Spinal cord (tissue), 10 donors: ENCODE measurements around the gene COL26A1. TPM values are rescaled to one million over a fixed set of nuclear protein-coding genes. Genes with fewer than 3 reads are reported as not detected.

ENCODE experiments used
- DNase-seq, 6 donors: peaks; one replicate each; pipeline versions ENCODE4 v3.0.0 to v3.0.0-alpha.2; 2013 to 2015; ENCODE audit warnings: low spot score in 6 of 6, low read depth in 4 of 6
- H3K27ac ChIP-seq: one replicate; pipeline ENCODE4 v1.5.1; 2013; ENCODE audit warnings: low read depth, low read length, control low read depth
- H3K27me3 ChIP-seq: one replicate; pipeline ENCODE4 v1.6.1; 2013; ENCODE audit warnings: low read length; ENCODE audit not compliant: control insufficient read depth, insufficient read depth
- H3K36me3 ChIP-seq: one replicate; pipeline ENCODE4 v1.6.1; 2013; ENCODE audit warnings: low read length; ENCODE audit not compliant: control insufficient read depth, insufficient read depth
- H3K4me1 ChIP-seq: one replicate; pipeline ENCODE4 v1.6.1; 2013; ENCODE audit warnings: low read length; ENCODE audit not compliant: control insufficient read depth, insufficient read depth
- H3K4me3 ChIP-seq: one replicate; pipeline ENCODE4 v1.5.1; 2013; ENCODE audit warnings: low read depth, low read length, control low read depth
- H3K9me3 ChIP-seq: one replicate; pipeline ENCODE4 v1.6.1; 2013; ENCODE audit warnings: low read length; ENCODE audit not compliant: control insufficient read depth, insufficient read depth
- WGBS: methylation state at CpG from one replicate; pipeline ENCODE4 v1.1.5; 2013; ENCODE audit warnings: missing lambda C conversion rate; ENCODE audit not compliant: insufficient coverage; 5-methylcytosine and 5-hydroxymethylcytosine counted together
- polyA plus RNA-seq, 2 donors: library from polyadenylated mRNA; unstranded; fragments of 120-200 nt; gene quantifications; one replicate each; pipeline ENCODE4 v1.2.1, GENCODE V29; 2013; ENCODE audit not compliant: insufficient read length in 2 of 2
- total RNA-seq, 2 donors: library from RNA; depleted of rRNA in 1 of 2; stranded (reverse); fragments of 120-200 nt in 1 of 2; fragments of >200 nt in 1 of 2; gene quantifications; one replicate each; pipeline versions ENCODE4 v1.2.3 to v1.2.4, GENCODE V29; 2013 to 2014
- donor health status: healthy.

Gene COL26A1
- total and polyA plus RNA-seq, 4 donors = 15.4 to 49.3 (median 28.6) TPM

DNA sequence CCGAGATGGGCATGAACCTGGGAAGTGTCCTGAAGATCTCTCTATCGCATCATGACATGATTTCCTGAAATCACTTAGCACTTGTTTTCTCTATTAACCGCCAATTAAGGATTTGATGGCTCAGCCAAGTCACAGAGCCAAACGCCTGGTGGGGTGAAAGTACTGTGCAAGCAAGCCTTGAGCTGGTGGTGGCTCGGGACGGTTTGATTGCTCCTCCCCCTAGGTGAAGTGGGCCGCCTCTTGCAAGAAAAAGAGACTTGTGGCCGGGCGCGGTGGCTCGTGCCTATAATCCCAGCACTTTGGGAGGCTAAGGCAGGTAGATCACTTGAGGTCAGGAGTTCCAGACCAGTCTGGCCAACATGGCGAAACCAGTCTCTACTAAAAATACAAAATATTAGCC lies 50.3 kb downstream of the COL26A1 start:
- WGBS = 92% methylated on average over 7 of the region's 12 CpGs
- Histone ChIP-seq H3K27ac (no peak overlapping the region), H3K9me3 (peaks cover 3% of the 10 kb centered on the region), H3K4me3 (no peak overlapping the region), H3K4me1 (peaks cover 11% of the 10 kb centered on the region), H3K36me3 (no peaks in the 10 kb centered on the region), H3K27me3 (no peaks in the 10 kb centered on the region)
- DNase-seq = no peak

- DNase-seq = no peak
- 59% methylated on average over 3 of the region's 5 CpGs for WGBS
Measured at GRCh38 chr7:101418694-101419093, 56.0 kb downstream of the COL26A1 start.

GRCh38 chr7:101419831-101420230 lies 57.2 kb downstream of the COL26A1 start:
- DNase-seq = no peak
- Histone ChIP-seq H3K27me3 (no peaks in the 10 kb centered on the region), H3K36me3 (peaks cover 9% of the 10 kb centered on the region), H3K27ac (no peak overlapping the region), H3K4me1 (no peaks in the 10 kb centered on the region), H3K4me3 (no peak overlapping the region), H3K9me3 (no peaks in the 10 kb centered on the region)
- 90% methylated on average over 12 of the region's 16 CpGs for WGBS

More at GRCh38 chr7:101418694-101419093, 56.0 kb downstream of the COL26A1 start:
- Histone ChIP-seq H3K9me3 (no peaks in the 10 kb centered on the region), H3K27me3 (no peaks in the 10 kb centered on the region), H3K27ac (no peak overlapping the region), H3K36me3 (peaks cover 9% of the 10 kb centered on the region), H3K4me1 (no peaks in the 10 kb centered on the region), H3K4me3 (no peak overlapping the region)

GRCh38 chr7:101420436-101420835 lies 57.8 kb downstream of the COL26A1 start:
- DNase-seq = no peak
- no peaks in the 10 kb centered on the region for H3K27me3 ChIP-seq
- no peaks in the 10 kb centered on the region for H3K9me3 ChIP-seq
- no peak overlapping the region for H3K27ac ChIP-seq
- H3K36me3 ChIP-seq = peaks cover 9% of the 10 kb centered on the region
- H3K4me3 ChIP-seq = no peak overlapping the region
- WGBS = 58% methylated on average over 5 of the region's 5 CpGs
- no peaks in the 10 kb centered on the region for H3K4me1 ChIP-seq

- 85% methylated on average over 11 of the region's 11 CpGs for WGBS
- no peaks in the 10 kb centered on the region for H3K9me3 ChIP-seq
Measured at GRCh38 chr7:101422356-101423195, 59.9 kb downstream of the COL26A1 start.

DNA sequence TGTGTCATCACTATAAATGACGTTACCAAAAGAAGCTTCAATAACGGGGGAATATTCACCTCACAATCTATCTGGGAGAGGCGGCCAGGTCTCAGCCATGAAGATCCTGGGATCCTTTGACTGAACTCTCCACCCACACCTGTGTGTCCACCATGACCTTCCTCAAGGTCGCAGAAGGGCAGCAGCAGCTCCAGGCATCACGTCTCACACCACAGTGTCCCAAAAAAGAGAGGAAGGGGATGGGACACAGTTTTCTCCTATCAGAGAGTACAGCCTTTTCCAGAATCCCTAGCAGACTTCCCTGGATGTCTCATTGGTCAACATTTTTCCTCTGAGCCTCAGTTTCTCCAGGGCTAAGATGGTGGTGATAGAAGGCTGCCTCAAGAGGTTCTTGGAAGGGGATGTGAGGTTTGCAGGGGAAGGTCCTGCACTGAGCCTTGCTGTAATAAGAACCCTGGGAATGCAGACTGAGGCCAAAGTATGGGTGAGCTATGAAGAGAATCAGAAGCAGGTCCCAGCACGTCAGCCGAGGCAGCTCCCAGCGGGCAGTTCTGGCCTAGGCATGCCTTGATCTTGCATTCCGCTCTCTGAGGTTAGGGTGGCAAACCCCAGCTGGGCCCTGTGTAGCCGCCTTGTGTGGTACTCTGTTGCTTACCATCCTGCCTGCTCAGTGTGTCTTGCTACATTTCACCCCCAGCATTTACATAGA lies 63.8 kb downstream of the COL26A1 start:
- Histone ChIP-seq H3K27me3 (no peaks in the 10 kb centered on the region), H3K27ac (no peak overlapping the region), H3K36me3 (no peaks in the 10 kb centered on the region), H3K4me1 (no peaks in the 10 kb centered on the region), H3K4me3 (no peak overlapping the region), H3K9me3 (no peaks in the 10 kb centered on the region)
- DNase-seq = no peak
- WGBS = 90% methylated on average over 7 of the region's 10 CpGs

More at GRCh38 chr7:101422356-101423195, 59.9 kb downstream of the COL26A1 start:
- Histone ChIP-seq H3K4me3 (no peak overlapping the region), H3K27me3 (no peaks in the 10 kb centered on the region), H3K36me3 (peaks cover 9% of the 10 kb centered on the region), H3K27ac (no peak overlapping the region), H3K4me1 (no peaks in the 10 kb centered on the region)
- no peak for DNase-seq

DNA sequence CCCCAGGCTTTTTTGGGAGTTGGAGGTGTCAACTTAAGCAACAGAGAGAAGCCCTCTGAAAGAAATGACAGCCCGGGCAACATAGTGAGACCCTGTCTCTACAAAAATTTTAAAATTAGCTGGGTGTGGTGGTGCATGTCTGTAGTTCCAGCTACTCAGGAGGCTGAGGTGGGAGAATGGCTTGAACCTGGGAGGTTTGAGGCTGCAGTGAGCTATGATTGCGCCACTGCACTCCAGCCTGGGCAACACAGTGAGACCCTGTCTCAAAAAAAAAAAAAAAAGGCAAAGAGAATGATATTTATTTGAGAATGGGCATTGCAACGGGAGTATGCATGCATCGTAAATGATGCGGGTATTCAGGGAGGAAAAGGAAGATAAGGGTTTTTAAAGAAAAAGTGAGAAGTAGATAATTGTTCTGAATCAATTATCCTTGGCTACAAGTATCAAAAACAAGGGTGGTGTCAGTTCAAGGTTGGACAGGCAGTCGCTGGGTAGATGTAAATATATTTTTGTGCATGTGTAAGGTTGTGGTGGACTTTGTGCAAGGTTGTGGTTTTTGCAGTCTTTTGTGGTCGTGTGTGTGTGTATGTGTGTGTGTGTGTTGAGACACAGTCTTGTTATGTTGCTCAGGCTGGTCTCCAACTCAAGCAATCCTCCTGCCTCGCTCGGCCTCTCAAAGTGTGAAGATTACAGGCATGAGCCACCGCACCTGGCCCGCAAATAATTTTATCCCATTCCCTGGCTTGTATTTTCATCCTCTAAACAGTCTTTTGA lies 65.6 kb downstream of the COL26A1 start:
- no peak overlapping the region for H3K4me3 ChIP-seq
- H3K27ac ChIP-seq = no peak overlapping the region
- H3K36me3 ChIP-seq = no peaks in the 10 kb centered on the region
- DNase-seq = no peak
- H3K9me3 ChIP-seq = no peaks in the 10 kb centered on the region
- no peaks in the 10 kb centered on the region for H3K27me3 ChIP-seq
- WGBS = 89% methylated on average over 7 of the region's 11 CpGs
- H3K4me1 ChIP-seq = no peaks in the 10 kb centered on the region

GRCh38 chr7:101432316-101432715 lies 69.6 kb downstream of the COL26A1 start:
- Histone ChIP-seq H3K36me3 (no peaks in the 10 kb centered on the region), H3K9me3 (no peaks in the 10 kb centered on the region), H3K27ac (no peak overlapping the region), H3K27me3 (no peaks in the 10 kb centered on the region), H3K4me3 (no peak overlapping the region), H3K4me1 (peaks cover 7% of the 10 kb centered on the region)
- DNase-seq = no peak
- WGBS = 86% methylated on average over 3 of the region's 3 CpGs

DNA sequence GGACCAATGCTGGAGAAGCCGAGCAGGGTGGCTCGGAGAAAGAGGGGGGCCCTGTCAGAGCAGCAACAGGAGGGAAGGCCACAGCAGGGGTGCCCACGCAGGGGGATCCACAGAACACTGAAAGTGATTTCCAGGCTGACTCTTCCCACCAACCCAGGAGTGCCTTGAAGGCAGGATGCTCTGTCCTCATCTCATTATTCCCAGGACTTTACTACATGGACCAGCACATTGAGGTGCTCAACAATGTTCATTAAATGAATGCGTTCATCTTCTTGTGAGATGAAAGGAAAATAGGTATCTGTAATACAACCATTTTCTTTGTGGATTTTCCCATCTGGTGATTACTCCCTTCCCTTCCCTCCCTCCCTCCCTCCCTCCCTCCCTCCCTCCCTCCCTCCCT lies 71.0 kb downstream of the COL26A1 start:
- Histone ChIP-seq H3K4me1 (peaks cover 7% of the 10 kb centered on the region), H3K4me3 (no peak overlapping the region), H3K36me3 (no peaks in the 10 kb centered on the region), H3K9me3 (no peaks in the 10 kb centered on the region), H3K27ac (no peak overlapping the region), H3K27me3 (no peaks in the 10 kb centered on the region)
- no peak for DNase-seq
- 81% methylated on average over 2 of the region's 4 CpGs for WGBS
